Esophagus squamous epithelium (tissue), 5 donors: ENCODE measurements around the gene RIPOR1. TPM values are rescaled to one million over a fixed set of nuclear protein-coding genes. Genes with fewer than 3 reads are reported as not detected.

ENCODE experiments used
- DNase-seq: peaks from one replicate; lab custom pipeline; 2025; lab: John Stamatoyannopoulos, UW
- H3K27ac ChIP-seq, 4 donors: fragments of 200-600 bp; sonication (generic); one replicate each; pipeline ENCODE4 v1.5.1; 2016 to 2019; ENCODE audit warnings: mild to moderate bottlenecking in 1 of 4
- H3K27me3 ChIP-seq, 4 donors: fragments of 200-600 bp; sonication (generic); 1 replicate in 3 of 4; 2 replicates in 1 of 4; pipeline versions ENCODE4 v1.5.1 to v1.6.0; 2017 to 2021; ENCODE audit warnings: antibody characterized with exemption in 1 of 4
- H3K36me3 ChIP-seq, 3 donors: fragments of 200-600 bp; sonication (generic); one replicate each; pipeline ENCODE4 v1.5.1; 2016 to 2019
- H3K4me1 ChIP-seq, 3 donors: fragments of 200-600 bp; sonication (generic); one replicate each; pipeline ENCODE4 v1.5.1; 2017 to 2019
- H3K4me3 ChIP-seq, 4 donors: fragments of 200-600 bp; sonication (generic); 1 replicate in 3 of 4; 2 replicates in 1 of 4; pipeline ENCODE4 v1.5.1; 2016 to 2019; ENCODE audit warnings: mild to moderate bottlenecking in 2 of 4, moderate library complexity in 1 of 4
- H3K9me3 ChIP-seq, 3 donors: fragments of 200-600 bp; sonication (generic); one replicate each; pipeline ENCODE4 v1.5.1; 2016 to 2019
- CTCF ChIP-seq, 6 experiments: fragments of 450-650 bp in 4 of 6; fragments of 200-600 bp in 2 of 6; sonication (generic) in 2 of 6; IDR thresholded peaks; one replicate each; pipeline ENCODE4 v1.5.1; 2016 to 2019; ENCODE audit warnings: antibody characterized with exemption in 6 of 6, mild to moderate bottlenecking in 4 of 6, moderate library complexity in 4 of 6
- POLR2A ChIP-seq, 4 donors: fragments of 450-650 bp; IDR thresholded peaks; one replicate each; pipeline ENCODE4 v1.6.1; 2017; ENCODE audit warnings: antibody characterized with exemption in 4 of 4, mild to moderate bottlenecking in 4 of 4, moderate library complexity in 3 of 4
- WGBS, 2 donors: methylation state at CpG; one replicate each; pipeline ENCODE4 v1.1.5; 2018; 5-methylcytosine and 5-hydroxymethylcytosine counted together
- intact Hi-C: fragments of 100-400 bp; cut with DNase I; formaldehyde crosslinking; loops from one replicate; pipeline ENCODE4 v1.15.0; 2022
- total RNA-seq, 4 donors: library from RNA; depleted of rRNA; stranded (reverse); fragments of >200 nt; gene quantifications; one replicate each; pipeline ENCODE4 v1.1.0, GENCODE V29; 2016
- donor health status: DM: yes; HTN: yes; CAD: no.

The RIPOR1 gene
- total RNA-seq, 4 donors from 2014 or later = 6.6 to 24.0 (median 15.6) TPM

- Histone ChIP-seq H3K9me3 (no peaks in the 10 kb centered on the region), H3K36me3 (peaks cover 0 to 11% (median 10%) of the 10 kb centered on the region in 3 donors), H3K27ac (no peak overlapping the region), H3K4me3 (no peak overlapping the region), H3K27me3 (peaks cover 0 to 12% (median 0%) of the 10 kb centered on the region in 4 donors), H3K4me1 (peaks cover 26 to 95% (median 32%) of the 10 kb centered on the region in 3 donors)
- intact Hi-C loops = no loop called here
- no peak for DNase-seq
- 73 to 93% methylated on average over 1 to 2 of the region's 2 CpGs for WGBS, 2 donors
- TF ChIP-seq POLR2A (IDR thresholded peaks at IDR 0.05) = no peak
- no peak for TF ChIP-seq CTCF (IDR thresholded peaks at IDR 0.05)
Measured at GRCh38 chr16:67535201-67535600, 6.6 kb downstream of the RIPOR1 start.

- DNase-seq = no peak
- H3K4me1 ChIP-seq = peaks cover 17 to 94% (median 30%) of the 10 kb centered on the region in 3 donors
- intact Hi-C loops = no loop called here
- 0 to 9% methylated on average over 1 of the region's 32 CpGs for WGBS, 2 donors
- peak overlapping the region; percentile 67 to 82 (median 79) for H3K4me3 ChIP-seq
- peaks cover 11 to 32% (median 16%) of the 10 kb centered on the region in 3 donors for H3K36me3 ChIP-seq
- TF ChIP-seq POLR2A (IDR thresholded peaks at IDR 0.05) (peak in 2 of 4 donors; percentile 50 to 62), CTCF (IDR thresholded peaks at IDR 0.05) (no peak)
- peak overlapping the region; percentile 84 to 92 (median 88) for H3K27ac ChIP-seq
- no peaks in the 10 kb centered on the region for H3K27me3 ChIP-seq
- no peaks in the 10 kb centered on the region for H3K9me3 ChIP-seq
Measured at GRCh38 chr16:67537270-67537635, 8.6 kb downstream of the RIPOR1 start.

- intact Hi-C loops = no loop called here
- Histone ChIP-seq H3K4me3 (peak overlapping the region; percentile 67 to 82 (median 79)), H3K36me3 (peaks cover 13 to 39% (median 16%) of the 10 kb centered on the region in 3 donors), H3K27me3 (no peaks in the 10 kb centered on the region), H3K4me1 (peaks cover 17 to 95% (median 30%) of the 10 kb centered on the region in 3 donors), H3K27ac (peak overlapping the region; percentile 84 to 92 (median 88)), H3K9me3 (no peaks in the 10 kb centered on the region)
- no peak for TF ChIP-seq CTCF (IDR thresholded peaks at IDR 0.05)
- TF ChIP-seq POLR2A (IDR thresholded peaks at IDR 0.05) = no peak
- 0 to 7% methylated on average over 3 to 5 of the region's 97 CpGs for WGBS, 2 donors
- DNase-seq = no peak
Measured at GRCh38 chr16:67537636-67538591, 9.3 kb downstream of the RIPOR1 start.

- Histone ChIP-seq H3K36me3 (peaks cover 16 to 46% (median 17%) of the 10 kb centered on the region in 3 donors), H3K4me3 (peak overlapping the region; percentile 67 to 82 (median 79)), H3K27me3 (no peaks in the 10 kb centered on the region), H3K9me3 (no peaks in the 10 kb centered on the region), H3K27ac (peak overlapping the region; percentile 84 to 92 (median 88)), H3K4me1 (peaks cover 17 to 96% (median 27%) of the 10 kb centered on the region in 3 donors)
- TF ChIP-seq CTCF (IDR thresholded peaks at IDR 0.05) (no peak), POLR2A (IDR thresholded peaks at IDR 0.05) (no peak)
- DNase-seq = no peak
- 81% methylated on average over 3 of the region's 23 CpGs; no CpG with 5 or more reads in 1 of the 2 donors for WGBS, 2 donors
- intact Hi-C loops = no loop called here
Measured at GRCh38 chr16:67538666-67539101, 10.1 kb downstream of the RIPOR1 start.

GRCh38 chr16:67539271-67539670 is 10.6 kb downstream of the RIPOR1 start:
- Histone ChIP-seq H3K9me3 (no peaks in the 10 kb centered on the region), H3K27me3 (no peaks in the 10 kb centered on the region), H3K36me3 (peaks cover 16 to 52% (median 17%) of the 10 kb centered on the region in 3 donors), H3K4me3 (peak overlapping the region in 2 of 4 donors; percentile 78 to 80), H3K4me1 (peaks cover 20 to 98% (median 31%) of the 10 kb centered on the region in 3 donors), H3K27ac (peak overlapping the region in 2 of 4 donors; percentile 90 to 92)
- no peak for DNase-seq
- WGBS, 2 donors = 61% methylated on average over 4 of the region's 4 CpGs
- TF ChIP-seq POLR2A (IDR thresholded peaks at IDR 0.05) = no peak
- intact Hi-C loops = no loop called here
